ENCODE results near the gene FBN2. TPM values are rescaled to one million over a fixed set of nuclear protein-coding genes. Genes with fewer than 3 reads are reported as not detected.

FBN2 gene
- total and polyA plus RNA-seq, 9 of the 15 experiments (the other 6 are each of a cell fraction or from before 2014, with no cell fraction given) = 0.01 to 0.09 TPM; not detected in 7

DNA sequence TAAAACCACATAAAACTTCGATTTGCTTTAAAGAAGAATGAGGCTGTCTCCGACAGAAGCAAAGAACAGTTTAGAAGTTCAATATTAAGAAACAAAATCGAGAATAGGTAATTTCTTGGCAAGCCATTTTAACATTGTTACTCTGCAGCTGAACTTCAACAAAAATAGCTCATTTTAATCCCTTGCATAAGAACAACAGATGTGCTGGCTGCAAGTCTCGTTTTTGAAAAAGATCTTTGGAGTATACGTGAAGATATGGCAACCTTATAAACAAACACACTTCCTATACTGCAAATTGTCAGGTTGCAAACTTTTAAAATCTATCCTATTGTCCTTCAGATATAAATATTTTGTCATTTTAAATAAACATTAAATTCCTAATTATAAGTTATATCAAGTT, 71.5 kb downstream of the FBN2 start:
- Histone ChIP-seq H3K27me3 (ENCODE audit: control insufficient read depth in 2 of 2, insufficient read depth in 2 of 2, low read length in 2 of 2) (no peaks in the 10 kb centered on the region), H3K36me3 (ENCODE audit: control insufficient read depth, insufficient read depth, low read length) (no peaks in the 10 kb centered on the region), H3K4me3 (no peak overlapping the region), H3K79me2 (ENCODE audit: control insufficient read depth, insufficient read depth, low read length) (no peaks in the 10 kb centered on the region), H3K9ac (ENCODE audit: insufficient read depth in 1 of 2, low read depth in 2 of 2, low read length in 2 of 2) (no peak overlapping the region), H3K27ac (ENCODE audit: extremely low read depth, low read depth, low read length) (no peak overlapping the region), H3K4me1 (replicated peaks in 1 of 2; ENCODE audit: control insufficient read depth in 2 of 2, insufficient read depth in 2 of 2, low read length in 2 of 2) (no peaks in the 10 kb centered on the region), H2AFZ (ENCODE audit: low read depth, low read length) (no peak overlapping the region), H3K9me3 (replicated peaks; ENCODE audit: control insufficient read depth, insufficient read depth, low read depth, low read length) (0 out of 2 replicates have a peak, but pooled peaks cover 2% of the 10 kb centered on the region), H4K20me1 (replicated peaks; ENCODE audit: control insufficient read depth, insufficient read depth, low read length) (no peaks in the 10 kb centered on the region), H3K9me1 (ENCODE audit: control insufficient read depth, insufficient read depth, low read length) (no peaks in the 10 kb centered on the region), H3K4me2 (ENCODE audit: insufficient read depth, low read length) (no peak overlapping the region)
- intact Hi-C loops (cut with micrococcal nuclease) = no loop called here
- FAIRE-seq = no peak
- CTCF ChIA-PET (ENCODE audit: low intra/inter-chr PET ratio) = no interaction called here
- 4% methylated on average over 5 of the region's 5 CpGs for WGBS (ENCODE audit: insufficient coverage, low coverage, missing lambda C conversion rate)
- no peak for ATAC-seq
- BruUV-seq (replicated peaks) = no TSS peak
- DNase-seq (ENCODE audit: extremely low read depth in 1 of 4, low spot score in 3 of 4) = no peak
- in situ Hi-C loops (cut with MboI) = no loop called here
- POLR2A ChIA-PET = no interaction called here
- no peak for TF ChIP-seq MXI1 (IDR thresholded peaks at IDR 0.05; ENCODE audit: low read depth, low read length)
- no peak for TF ChIP-seq ZNF696 (CRISPR knock-in tag; conservative IDR thresholded peaks at IDR 0.05)

- Histone ChIP-seq H3K9me1 (ENCODE audit: control insufficient read depth, insufficient read depth, low read length) (no peaks in the 10 kb centered on the region), H3K4me1 (replicated peaks in 1 of 2; ENCODE audit: control insufficient read depth in 2 of 2, insufficient read depth in 2 of 2, low read length in 2 of 2) (no peaks in the 10 kb centered on the region), H3K27me3 (ENCODE audit: control insufficient read depth in 2 of 2, insufficient read depth in 2 of 2, low read length in 2 of 2) (no peaks in the 10 kb centered on the region), H3K36me3 (ENCODE audit: control insufficient read depth, insufficient read depth, low read length) (no peaks in the 10 kb centered on the region), H3K4me2 (ENCODE audit: insufficient read depth, low read length) (no peak overlapping the region), H3K79me2 (ENCODE audit: control insufficient read depth, insufficient read depth, low read length) (no peaks in the 10 kb centered on the region), H3K4me3 (no peak overlapping the region), H2AFZ (ENCODE audit: low read depth, low read length) (no peak overlapping the region), H3K9ac (ENCODE audit: insufficient read depth in 1 of 2, low read depth in 2 of 2, low read length in 2 of 2) (no peak overlapping the region), H4K20me1 (replicated peaks; ENCODE audit: control insufficient read depth, insufficient read depth, low read length) (no peaks in the 10 kb centered on the region), H3K9me3 (replicated peaks; ENCODE audit: control insufficient read depth, insufficient read depth, low read depth, low read length) (0 out of 2 replicates have a peak, but pooled peaks cover 2% of the 10 kb centered on the region), H3K27ac (ENCODE audit: extremely low read depth, low read depth, low read length) (no peak overlapping the region)
- ATAC-seq (no peak), FAIRE-seq (no peak), DNase-seq (ENCODE audit: extremely low read depth in 1 of 4, low spot score in 3 of 4) (no peak)
- in situ Hi-C loops (cut with MboI) = no loop called here
- ChIA-PET POLR2A (no interaction called here), CTCF (ENCODE audit: low intra/inter-chr PET ratio) (no interaction called here)
- WGBS (ENCODE audit: insufficient coverage, low coverage, missing lambda C conversion rate) = 0% methylated on average over 9 of the region's 9 CpGs
- no TSS peak for BruUV-seq (replicated peaks)
- intact Hi-C loops (cut with micrococcal nuclease) = no loop called here
- TF ChIP-seq ZNF174 (CRISPR knock-in tag; IDR thresholded peaks at IDR 0.05) (no peak), MTA3 (IDR thresholded peaks at IDR 0.05; ENCODE audit: borderline replicate concordance) (no peak), SP1 (CRISPR knock-in tag; IDR thresholded peaks at IDR 0.05) (no peak), POU5F1 (IDR thresholded peaks at IDR 0.05; ENCODE audit: borderline replicate concordance, low read depth, low read length, partially characterized antibody) (no peak), EGR1 (conservative IDR thresholded peaks at IDR 0.05) (no peak), SRF (CRISPR knock-in tag; IDR thresholded peaks at IDR 0.05) (no peak), JUNB (CRISPR knock-in tag; conservative IDR thresholded peaks at IDR 0.05) (no peak), FUS (optimal IDR thresholded peaks at IDR 0.05; ENCODE audit: low read depth, low read length) (no peak), TAF7 (tag; IDR thresholded peaks at IDR 0.05) (no peak), NFATC3 (IDR thresholded peaks at IDR 0.05) (no peak), CAMTA2 (CRISPR knock-in tag; conservative IDR thresholded peaks at IDR 0.05) (no peak), ZNF695 (CRISPR knock-in tag; IDR thresholded peaks at IDR 0.05) (no peak), TGIF2 (CRISPR knock-in tag; IDR thresholded peaks at IDR 0.05) (no peak), KAT7 (CRISPR knock-in tag; IDR thresholded peaks at IDR 0.05; ENCODE audit: borderline replicate concordance) (no peak), KLF13 (tag; IDR thresholded peaks at IDR 0.05; ENCODE audit: borderline replicate concordance, low read depth) (no peak), ZFP30 (CRISPR knock-in tag; IDR thresholded peaks at IDR 0.05; ENCODE audit: borderline replicate concordance) (no peak), SAFB (IDR thresholded peaks at IDR 0.05; ENCODE audit: borderline replicate concordance, low read depth, low read length) (no peak), NR2C2 (CRISPR knock-in tag; IDR thresholded peaks at IDR 0.05) (no peak), NR2C2 (tag; IDR thresholded peaks at IDR 0.05) (no peak)
Measured at GRCh38 chr5:128464596-128464995, 73.4 kb downstream of the FBN2 start.
